Measurements from ENCODE around the gene PIGL.

Gene PIGL

DNA sequence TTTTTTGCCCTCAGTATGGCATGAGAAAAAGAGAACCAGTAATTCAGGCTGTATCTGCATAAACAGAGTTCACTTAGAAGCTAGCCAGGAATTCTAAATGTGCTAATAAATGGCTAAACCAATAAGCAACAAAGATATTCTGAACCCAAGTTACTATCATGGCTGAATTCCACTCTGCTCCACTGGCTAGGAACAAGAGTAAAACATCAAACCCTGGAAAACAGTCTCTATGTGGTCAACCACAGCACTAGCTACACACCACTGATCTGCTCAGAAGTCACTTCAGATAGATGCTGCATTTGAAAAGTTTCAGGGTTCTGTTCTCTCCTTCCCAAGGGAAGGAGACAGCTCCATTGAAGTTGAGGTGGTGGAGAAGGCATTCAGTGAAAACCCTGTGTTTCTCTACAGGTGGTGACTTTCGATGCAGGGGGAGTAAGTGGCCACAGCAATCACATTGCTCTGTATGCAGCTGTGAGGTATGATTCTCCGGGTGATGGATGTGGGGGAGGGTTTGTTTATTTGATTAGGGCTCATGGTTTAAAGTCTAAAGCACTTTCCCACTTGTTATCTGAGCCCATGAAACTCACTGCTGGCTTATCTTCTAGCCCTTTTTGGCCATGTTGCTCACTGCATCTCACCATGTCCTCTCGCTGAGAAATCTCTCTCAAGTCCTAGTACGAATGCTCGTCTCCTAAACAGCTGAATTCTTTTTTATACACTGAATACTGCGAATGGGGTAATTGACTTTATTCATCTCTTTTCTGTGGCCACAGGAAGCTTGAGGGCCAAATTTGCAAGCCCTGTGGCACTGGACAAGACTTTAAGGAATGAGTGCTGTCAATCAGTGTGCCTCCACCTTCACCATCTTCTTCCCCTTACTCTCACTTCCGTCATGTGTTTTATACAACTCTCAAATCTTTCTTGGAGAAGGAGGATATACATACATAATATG lies 96.4 kb downstream of the PIGL start:
- DNase-seq: peak; percentile 32

DNA sequence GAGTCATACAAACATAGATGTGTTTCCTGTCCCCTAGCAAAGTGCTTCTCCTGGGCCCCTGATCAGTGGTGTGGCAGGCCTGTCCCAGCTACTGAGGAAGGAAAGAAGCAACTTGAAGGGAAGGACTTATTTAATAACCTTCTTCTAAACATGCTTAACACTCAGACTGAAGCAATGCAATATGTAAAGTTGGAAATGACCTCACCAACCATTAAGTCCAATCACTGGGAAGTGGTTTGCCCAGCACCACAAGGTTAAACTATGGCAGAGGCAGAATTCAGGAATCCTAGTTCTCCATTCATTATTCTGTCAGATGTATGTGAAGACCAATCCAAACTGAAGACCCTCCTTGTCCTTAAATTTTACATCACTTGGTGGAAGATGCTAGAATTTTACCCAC lies 97.2 kb downstream of the PIGL start:
- no peak for DNase-seq

DNA sequence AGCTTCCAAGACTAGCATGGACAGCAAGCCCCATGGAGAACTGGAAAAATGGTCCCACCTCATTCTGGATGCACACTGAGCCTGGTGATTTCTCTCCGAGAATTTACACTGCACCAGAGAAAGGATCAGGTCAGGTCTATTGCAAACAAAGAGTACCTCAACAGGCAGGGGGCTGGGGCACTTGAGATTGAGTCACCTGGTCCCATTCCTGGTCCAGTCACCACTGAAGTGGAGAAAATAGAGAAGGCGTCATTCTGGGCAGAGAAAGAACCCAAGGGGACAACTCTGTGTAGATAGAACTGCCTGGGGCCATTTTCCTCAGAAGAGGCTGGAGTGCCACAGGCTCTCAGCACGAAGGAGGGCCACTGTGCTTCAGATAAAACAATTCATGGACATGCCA lies 97.8 kb downstream of the PIGL start:
- no peak for DNase-seq

DNA sequence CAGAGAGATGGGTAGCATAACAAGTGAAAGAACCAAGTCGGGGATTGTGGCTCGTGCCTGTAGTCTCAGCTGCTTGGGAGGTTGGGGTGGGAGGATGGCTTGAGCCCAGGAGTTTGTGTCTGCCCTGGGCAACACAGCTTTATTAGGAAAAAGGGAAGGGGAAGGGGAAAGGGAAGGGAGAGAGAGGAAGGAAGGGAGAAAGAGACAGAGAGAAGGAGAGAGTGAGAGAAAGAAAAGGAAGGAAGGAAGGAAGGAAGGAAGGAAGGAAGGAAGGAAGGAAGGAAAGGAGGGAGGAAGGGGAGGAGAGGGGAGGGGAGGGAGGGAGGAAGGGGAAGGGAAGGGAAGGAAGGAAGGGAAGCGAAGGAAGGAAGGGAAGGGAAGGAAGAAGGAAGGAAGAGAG lies 103.0 kb downstream of the PIGL start:
- DNase-seq: no peak

DNA sequence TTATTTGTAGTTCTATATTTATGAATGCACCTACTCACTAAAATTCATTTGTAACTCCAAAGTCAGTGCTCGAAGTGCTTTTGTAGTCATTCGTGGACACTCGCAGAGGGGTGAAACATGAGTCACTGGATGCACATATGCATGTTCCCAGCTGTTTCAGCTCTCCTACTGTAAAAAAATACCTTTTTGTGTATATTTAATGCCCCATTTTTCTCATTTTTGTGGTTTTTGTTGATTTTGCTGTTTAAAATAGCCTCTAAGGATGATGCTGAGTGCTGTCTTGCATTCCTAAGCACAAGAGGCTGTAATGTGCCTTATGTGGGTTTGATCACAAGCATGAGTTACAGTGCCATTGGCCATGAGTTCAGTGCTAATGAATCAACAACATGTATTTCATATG lies 105.6 kb downstream of the PIGL start:
- no peak for DNase-seq

DNA sequence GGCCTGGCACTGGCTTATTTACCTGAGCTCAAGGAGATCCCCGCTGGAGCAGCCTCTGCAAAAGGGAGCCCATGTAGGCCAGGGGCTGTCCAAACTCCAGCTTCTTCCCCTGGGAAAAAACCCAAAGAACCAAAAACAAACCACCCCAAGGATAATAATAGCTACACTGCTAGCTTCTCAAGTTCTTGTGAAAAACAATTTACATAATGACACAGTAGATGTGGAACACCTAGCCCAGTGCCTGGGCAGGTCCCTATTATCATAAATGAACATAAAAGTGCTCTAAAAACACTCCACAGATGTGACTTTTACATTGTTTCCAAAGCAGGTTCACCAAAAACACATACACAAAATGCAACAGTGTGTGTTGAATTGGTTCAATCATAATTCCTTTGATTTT lies 109.0 kb downstream of the PIGL start:
- no peak for DNase-seq

DNA sequence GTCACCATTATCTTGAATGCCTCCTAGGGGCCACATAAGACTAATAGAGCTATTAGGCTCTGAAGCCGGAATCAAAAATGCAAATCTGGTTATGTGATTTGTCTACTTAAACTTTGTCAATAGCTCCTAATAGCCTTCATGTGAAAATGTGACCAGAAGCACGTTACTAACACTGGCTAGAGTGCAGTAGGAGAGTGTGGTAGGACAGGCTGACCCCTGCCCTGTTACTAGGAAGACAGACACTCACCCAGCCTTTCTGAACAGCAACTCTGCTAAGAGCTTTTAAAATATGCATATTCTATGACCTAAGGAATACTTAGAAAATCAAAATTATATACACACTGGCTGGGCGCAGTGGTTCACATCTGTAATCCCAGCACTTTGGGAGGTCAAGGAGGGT lies 110.0 kb downstream of the PIGL start:
- no peak for DNase-seq

DNA sequence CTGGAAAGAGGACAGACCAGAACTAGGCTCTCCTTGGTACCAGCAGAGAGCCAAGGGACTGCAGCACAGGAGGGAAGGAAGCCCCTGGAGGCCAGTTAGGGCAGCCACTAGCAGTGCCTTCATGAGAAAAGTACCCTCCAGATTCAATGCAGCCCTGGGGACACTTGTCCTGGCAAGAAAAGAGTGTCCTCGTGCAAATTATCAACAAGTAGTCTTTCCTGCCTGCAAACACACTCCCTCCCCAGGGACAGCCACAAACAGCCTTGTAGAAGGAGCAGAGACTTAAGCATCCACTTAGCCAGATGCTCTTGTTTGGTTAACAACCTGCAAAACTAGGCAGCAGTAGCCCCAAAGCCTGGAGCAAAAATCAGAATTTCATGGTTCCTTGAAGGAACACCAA lies 112.0 kb downstream of the PIGL start:
- DNase-seq: no peak

DNA sequence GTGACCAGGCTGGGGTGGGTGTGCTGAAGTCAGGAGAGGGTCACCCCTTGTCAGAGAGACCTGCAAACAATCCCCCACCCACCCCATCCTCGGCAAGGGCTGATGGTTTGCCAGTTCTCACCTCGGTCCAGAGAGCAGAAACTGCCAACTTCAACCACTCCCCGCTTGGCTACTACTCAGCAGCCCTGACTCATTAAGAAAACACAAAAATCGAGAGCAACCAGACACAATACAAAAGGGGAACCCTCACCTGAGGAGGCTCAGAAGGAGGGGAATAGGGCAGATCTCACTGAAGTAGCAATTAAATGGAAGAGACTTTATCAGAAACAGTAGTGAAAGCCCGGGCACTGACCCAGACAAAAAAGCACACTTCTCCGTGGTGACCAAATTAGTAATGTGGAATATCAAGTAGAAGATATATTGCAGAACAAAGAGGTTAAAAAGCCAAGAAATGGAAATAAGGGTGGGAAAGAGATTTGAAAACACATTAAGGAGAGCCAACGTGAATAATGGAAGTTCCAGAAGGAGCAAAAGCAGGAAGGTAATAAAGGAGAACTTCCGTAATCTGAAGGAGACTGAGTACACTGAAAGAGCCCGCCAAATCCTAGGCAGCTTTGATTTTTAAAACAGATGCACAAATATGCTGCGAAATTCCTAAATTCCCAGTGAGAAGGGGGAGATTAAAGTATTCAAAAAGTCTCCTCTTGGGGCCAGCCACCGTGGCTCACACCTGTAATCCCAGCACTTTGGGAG lies 112.7 kb downstream of the PIGL start:
- no peak for DNase-seq

DNA sequence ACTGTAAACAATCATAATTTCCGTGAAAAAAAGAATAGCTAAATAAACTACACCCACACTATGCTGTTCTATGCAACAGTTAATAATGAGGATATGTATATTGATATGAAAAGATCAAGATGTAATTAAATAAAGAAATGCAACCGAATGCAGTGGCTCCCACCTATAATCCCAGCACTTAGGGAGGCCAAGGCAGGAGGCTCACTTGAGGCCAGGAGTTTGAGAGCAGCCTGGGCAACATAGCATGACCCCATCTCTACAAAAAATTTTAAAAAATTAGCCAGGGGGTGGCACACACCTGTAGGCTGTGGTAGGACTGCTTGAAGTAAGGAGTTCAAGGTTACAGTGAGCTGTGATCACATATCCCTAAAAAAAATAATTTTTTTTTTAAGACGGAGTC lies 121.4 kb downstream of the PIGL start:
- no peak for DNase-seq

DNA sequence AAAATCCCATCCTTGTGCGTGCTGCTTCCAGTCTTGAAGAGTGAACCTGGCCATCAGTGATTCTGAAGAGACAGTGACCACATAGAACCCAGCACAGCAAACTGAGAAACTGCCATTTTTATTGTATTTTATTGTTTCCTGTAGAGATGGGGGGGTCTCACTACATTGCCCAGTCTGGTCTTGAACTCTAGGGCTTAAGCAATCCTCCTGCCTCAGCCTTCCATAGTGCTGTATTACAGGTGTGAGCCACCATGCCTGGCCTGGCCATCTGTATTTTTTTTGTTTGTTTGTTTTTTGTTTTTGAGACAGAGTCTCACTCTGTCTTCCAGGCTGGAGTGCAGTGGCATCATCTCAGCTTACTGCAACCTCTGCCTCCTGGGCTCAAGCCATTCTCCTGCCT lies 122.4 kb downstream of the PIGL start:
- no peak for DNase-seq

DNA sequence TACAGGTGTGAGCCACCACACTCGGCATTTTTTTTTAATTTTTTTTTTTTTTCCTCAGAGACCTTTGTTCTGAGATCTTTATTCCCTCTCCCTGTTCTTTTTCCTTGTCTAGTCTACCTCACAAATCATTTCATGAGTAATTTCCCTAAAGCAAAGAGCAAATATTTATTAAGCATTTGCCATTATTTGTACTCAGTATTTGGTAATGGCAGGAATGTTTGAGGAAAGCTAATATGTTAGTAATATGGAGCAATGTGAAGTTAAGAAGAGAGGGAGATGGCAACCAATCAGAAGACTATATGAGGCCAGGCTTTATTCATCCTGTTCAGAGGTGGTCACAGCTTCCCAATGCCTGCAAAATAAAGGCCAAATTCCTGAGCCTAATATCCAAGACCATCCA lies 122.9 kb downstream of the PIGL start:
- no peak for DNase-seq

DNA sequence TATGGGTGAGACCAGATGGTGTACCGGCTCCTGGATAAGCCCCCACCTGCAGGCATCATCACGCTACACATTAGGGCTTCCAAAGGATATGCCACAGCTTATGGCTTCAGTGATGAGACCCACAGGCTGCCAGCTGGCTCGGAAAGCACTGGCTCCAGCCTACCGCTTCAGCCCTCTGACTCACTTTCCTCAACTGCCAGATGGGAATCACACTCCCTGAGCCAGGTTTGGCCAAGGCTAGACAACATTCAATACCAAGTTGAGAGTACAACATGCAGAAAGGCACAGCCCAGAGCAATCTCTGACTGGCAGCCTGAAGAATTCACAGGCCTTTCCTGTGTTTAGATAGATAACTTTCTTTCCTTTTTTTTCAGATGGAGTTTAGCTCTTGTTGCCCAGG lies 126.0 kb downstream of the PIGL start:
- no peak for DNase-seq

DNA sequence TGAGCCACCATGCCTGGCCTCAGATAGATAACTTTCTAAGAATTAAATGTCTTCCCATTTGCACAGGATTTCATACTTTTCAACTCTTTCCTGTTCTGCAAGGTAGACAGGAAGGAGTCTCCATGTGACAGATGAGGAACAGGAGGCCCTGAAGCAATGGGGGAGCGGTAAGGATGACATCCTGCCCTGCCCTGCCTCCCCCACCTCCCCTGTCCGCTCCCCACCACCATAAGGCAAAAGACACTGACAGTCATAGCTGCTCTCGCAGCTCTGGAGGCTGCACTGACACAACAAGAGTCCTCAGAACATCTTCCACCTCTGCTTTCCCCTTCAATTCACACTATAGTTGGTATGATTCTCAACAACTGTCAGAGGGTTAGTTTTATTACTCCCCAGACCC lies 126.6 kb downstream of the PIGL start:
- DNase-seq: no peak

DNA sequence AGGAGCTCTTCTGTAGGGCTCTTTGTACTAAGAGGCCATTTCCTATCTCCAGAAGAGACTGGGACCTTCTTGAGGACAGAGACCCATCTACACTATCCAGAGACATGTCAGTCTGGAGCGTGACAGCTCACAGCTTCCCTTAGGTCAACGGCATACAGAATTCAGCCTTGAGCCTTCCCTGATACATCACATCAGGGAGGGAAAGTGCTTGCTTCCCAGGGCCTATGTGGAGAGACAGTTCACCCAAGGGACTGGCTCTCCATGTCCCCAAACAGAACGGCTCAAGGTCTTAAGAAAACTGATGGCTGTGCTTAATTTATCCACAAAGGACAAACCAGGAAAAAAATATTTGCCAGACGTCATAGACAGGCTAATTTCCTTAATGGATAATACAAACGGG lies 128.6 kb downstream of the PIGL start:
- DNase-seq: no peak

DNA sequence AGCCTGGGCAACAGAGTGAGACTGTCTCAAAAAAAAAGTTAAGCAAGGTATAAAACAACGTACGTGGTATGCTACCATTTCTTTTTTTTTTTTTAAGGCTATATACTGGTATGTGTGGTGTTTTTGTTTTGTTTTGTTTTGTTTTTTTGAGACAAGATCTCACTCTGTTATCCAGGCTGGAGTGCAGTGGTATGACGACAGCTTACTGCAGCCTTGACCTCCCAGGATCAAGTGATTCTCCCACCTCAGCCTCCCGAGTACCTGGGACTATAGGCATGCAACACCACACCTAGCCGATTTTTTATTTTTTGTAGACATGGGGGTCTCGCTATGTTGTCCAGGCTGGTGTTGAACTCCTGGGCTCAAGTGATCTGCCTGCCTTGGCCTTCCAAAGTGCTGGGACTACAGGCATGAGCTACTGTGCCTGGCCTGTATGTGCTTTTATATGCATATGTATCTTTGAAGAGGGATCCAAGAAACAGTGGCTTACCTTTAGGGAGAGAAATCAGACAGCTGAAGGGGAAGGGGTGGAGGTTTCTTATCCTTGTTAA lies 129.8 kb downstream of the PIGL start:
- no peak for DNase-seq

DNA sequence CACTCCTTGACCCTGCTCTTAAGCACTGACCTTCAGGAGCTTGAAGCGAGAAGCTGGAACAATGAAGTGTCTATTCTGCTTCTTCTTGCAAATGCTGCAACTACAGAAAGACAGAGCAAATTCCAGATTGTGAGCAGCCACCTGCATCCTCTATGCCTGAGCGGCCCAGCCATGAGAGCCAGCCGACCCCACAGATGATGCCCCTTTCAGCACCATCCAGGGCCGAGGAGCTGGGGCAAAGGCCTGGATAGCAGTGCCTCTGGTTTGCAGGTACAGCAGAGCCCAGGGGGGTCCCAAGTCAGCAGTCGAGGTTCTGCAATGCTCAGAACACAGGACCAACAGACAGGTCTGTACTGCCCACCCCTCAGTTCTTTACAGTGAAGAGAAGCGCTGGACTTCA lies 131.6 kb downstream of the PIGL start:
- no peak for DNase-seq

DNA sequence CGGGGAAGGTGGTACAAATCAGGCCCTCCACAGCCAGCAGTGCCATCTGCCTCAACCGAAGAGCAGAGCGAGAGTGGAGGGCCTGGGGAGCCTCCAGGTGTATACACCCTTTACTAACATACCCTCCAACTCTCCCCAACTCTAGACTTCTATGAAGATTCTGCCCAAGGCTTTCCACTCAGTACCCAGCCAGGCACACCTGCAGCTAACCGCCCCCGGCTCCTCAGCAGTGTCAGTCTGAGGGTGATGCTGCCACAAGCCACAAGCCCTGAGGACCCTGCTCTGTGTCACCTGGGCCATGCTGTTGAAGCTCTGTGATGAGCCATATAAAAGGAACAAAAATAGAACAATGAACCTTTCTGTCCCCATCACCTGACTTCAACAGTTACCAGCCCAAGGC lies 132.4 kb downstream of the PIGL start:
- no peak for DNase-seq

DNA sequence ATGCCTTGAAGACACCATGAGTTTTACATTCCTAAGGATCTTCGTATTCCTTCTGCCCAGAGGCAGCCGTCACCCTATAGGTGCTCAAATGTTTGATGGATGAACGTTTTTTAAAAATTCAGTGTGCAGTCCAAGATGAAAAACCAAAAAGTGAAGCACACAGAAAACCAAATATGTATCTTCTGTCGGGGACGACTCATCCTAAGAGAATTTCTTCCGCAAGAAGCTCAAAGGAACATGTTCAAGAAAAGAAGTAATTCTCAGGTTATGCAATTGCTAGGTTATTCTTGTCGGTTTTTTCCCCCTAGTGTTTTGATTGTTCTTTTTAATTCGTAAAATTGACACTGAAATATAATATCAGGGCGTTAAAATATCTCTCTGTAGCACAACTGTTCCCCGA lies 134.8 kb downstream of the PIGL start:
- peak; percentile 13 for DNase-seq

DNA sequence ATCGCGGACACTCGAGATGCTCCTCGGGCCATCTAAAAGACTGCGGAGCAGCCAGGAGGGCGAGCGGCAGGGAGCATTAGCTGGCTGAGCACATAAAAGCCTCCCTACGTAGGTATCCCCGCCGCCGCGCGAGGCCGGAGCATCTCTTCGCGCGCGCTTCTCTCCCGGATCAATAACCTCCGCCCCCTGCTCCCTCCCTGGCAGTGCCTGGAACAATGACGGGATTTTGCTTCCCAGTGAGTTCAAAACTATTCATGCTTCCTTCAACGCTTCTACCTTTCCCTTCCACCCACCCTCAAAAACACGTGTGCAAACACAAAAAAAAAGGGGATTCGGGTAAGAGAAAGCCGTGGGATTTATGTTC lies 135.3 kb downstream of the PIGL start:
- DNase-seq: peak; percentile 66

DNA sequence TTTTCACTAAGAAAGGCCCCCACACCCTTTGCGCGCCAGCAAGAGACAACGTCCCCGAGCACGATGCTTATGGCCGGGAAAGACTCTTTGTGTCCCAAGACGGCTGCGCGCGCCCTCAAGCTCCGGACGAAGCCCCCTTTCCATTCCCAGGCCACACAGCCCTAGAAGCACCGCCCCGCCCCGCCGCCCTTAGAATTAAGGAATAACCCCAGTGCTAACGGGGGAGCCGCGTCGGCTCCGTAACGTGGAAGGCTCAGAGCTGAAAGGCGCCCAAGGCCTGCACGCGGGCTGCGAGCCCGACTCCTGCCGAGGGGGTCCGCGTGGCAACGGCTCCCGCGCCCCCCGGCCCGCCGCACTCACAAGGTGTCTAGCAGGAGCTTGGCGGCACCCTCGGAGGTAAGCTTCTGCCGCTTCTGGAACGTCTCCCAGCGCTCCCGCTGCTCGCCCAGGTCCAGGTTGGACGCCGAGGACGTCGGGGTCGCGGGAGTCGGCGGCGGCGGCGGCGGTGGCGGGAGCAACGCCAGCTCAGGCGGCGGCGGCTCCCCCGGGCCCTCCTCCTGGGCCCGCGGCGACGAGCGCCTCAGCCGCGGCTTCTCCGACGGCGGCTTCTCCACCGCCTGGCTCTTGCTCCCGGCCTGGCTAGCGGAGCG lies 135.8 kb downstream of the PIGL start:
- peak; percentile 69 for DNase-seq

DNA sequence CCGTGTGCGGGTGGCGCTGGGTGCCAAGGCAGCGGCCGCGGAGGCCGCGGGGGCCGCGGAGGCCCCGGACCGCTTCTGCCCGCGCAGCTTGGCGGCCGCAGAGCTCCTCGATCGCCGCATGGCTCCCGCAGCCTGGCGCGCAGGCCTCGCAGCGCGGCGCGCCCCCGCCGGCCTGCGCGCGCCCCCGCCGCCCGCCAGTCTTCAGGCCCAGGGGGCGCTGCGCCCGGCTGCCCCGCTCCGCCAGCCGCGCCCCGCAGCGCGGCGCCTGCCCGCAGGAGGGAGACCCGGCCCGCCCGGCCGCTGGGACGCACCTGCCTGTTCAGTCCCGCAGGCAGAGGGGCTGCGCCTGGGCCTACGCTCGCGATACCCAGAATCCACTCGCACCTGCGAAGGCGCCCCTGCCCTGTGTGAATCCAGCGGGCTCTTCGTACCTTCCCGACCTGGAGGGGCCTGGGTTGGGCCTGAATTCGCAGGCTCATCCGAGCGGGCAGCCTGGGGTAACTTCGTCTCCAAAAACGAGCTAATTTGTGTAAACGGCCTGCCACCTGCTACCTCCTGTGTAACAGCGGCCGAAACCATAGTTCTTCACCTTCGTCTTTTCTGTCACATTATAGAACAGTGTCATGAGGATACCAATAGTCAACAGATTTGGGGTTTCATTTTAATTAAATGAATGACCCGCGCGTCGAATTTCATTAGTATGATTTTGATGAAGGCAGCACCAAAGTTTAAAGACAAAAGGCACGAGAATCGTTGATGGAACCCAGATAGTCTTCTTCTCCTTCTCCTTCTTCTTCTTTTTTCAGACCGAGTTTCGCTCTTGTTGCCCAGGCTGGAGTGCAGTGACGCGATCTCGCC lies 136.5 kb downstream of the PIGL start, which contains the start of gene CENPV:
Gene CENPV (minus strand): TSS at position 153 of the 858 bp plus-strand sequence. CDS start 33 bp downstream, at position 120.
- DNase-seq: peak; percentile 79
